NCI-H187 treated with DMSO at 0.1 percent for 48 hours (cell line): ENCODE data around the gene KRT39.

ENCODE experiments used
- DNase-seq: peaks from one replicate; lab custom pipeline; 2025; lab: John Stamatoyannopoulos, UW

Gene KRT39

GRCh38 chr17:40980117-40980516, 13.4 kb upstream of the KRT39 start:
- DNase-seq: no peak

DNA sequence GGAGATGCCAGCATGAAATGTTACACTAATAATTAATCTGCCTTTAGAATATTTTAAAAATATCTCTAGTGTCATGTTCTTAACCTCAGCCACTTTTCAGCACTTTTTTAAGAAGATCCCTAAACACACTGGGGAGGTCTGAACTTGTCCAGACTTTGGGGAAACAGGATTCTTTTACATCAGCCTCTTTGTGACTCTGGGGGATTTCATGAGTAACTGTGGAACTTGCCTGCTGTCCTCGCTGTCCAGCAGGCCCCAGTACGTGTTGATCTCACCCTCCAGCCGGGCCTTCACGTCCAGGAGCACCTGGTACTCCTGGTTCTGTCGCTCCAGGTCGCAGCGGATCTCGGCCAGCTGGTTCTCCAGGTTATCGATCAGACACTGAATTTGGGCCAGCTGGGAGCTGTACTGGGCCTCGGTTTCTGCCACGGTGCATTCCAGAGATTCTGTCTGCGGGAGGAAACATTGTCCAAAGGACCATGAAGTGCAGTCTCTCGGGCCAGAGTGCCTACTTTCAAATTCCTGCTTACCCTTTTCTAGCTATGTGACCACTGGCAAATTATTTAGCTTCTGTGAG, 11.9 kb upstream of the KRT39 start:
- DNase-seq: no peak

DNA sequence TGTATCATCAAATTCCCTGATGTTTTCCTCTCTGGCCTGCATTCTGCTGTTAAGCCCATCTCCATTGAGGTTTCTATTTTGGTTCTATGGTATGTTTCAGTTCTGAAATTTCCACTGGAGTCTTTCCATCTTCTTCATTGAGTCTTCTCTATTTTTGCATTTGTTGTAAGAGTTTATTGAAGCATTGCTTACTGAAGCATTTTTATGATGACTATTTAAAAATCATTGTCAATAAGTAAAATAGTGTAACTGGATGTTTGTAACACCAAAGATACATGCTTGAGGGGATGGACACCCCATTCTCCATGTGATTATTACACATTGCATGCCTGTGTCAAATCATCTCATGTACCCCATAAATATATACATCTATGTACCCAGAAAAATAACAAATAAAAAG, 8.8 kb upstream of the KRT39 start:
- no peak for DNase-seq

DNA sequence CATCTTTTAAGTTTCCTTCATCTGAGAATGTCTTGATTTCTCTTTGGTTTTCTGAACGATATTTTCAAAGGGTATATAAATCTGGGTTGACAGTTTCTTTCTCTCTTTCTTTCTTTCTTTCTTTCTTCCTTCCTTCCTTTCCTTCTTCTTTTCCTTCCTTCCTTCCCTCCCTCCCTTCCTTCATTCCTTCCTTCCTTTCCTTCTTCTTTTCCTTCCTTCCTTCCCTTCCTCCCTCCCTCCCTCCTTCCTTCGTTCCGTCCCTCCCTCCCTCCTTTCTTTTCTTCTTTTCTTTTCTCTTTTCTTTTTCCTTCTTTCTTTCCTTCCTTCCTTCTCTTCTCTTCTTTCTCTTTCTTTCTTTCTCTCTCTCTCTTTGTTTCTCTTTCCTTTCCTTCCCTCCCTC, 7.6 kb upstream of the KRT39 start:
- DNase-seq: no peak

DNA sequence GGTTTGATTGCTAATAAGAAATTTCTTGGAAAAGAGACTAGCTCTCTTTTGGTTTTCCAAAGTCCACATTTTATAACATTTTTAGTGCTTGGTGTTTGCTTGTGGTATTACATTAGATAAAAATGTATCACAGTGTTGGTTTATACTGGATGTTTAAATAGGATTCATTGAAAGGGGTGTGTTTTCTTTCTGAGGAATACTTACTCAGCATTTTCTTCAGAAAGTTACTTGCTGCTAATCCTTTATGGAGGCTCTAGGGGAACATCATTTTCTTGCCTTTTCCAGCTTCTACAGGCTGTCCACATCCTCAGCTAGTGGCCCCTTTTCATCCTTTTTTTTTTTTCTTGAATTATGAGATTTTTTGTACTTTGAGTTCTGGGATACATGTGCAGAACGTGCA, 834 bp upstream of the KRT39 start:
- DNase-seq: no peak

- no peak for DNase-seq
Observed at GRCh38 chr17:40963838-40964237, 2.9 kb downstream of the KRT39 start.

DNA sequence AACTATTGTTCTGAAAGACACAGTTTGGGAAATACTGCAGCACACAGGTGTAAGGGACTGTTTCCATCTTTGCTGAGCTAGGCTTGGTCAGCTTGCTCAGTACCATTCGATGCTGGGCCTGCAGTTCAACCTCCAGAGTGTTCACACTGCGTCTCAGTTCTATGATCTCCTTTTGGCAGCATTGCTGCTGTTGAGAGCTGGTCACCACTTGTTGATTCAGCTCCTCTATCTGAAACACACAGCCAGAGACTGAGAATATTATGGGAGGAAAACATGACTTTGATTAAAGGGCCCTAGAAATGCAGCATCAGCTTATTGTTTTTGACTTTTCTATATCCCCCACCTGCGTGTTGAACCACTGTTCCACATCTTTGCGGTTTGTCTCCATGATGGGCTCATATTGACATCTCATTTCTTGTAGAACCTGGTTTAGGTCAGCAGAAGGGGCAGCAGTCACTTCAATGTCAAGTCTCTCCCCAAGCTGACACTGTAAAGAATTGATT, 4.6 kb downstream of the KRT39 start:
- no peak for DNase-seq

DNA sequence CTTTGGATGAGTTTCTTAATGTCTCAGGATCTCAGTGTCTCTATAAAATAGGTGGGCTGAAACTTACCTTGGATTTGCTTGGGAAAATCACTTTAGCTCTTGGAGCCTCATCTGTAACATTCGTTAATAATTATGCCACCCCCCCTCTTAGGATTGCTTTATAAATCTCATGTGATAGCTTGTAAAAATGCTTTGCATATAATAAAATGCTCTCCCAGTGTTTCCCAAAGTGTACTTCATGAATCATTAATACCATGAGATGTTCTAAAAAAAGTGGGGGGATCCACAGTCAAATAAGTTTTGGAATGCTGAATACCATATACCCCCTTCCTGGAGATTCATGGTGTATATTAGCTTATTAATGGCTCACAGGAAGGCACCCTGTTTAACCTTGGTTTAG, 5.2 kb downstream of the KRT39 start:
- no peak for DNase-seq

DNA sequence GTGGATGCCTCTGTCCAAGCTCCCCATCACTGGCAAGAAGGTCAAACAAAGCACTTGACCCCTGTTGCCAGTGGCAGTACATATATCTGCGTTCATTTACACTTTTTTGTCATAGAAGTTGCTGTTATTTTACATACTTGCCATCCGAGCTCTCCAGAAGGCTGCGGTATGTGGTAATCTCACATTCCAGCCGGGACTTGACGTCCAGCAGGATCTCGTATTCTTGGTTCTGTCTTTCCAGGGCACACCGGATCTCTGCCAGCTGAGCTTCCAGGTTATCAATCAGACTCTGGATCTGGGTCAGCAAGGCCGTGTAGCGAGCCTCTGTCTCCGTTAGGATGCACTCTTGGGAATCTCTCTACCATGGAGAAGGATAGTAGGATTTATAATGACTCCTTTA, 6.6 kb downstream of the KRT39 start:
- DNase-seq: no peak

- no peak for DNase-seq
Observed at GRCh38 chr17:40958086-40958953, 8.4 kb downstream of the KRT39 start.

- no peak for DNase-seq
Observed at GRCh38 chr17:40956401-40957254, 10.1 kb downstream of the KRT39 start.

GRCh38 chr17:40953881-40954280, 12.9 kb downstream of the KRT39 start:
- no peak for DNase-seq

GRCh38 chr17:40952661-40953060, 14.1 kb downstream of the KRT39 start:
- DNase-seq: no peak

DNA sequence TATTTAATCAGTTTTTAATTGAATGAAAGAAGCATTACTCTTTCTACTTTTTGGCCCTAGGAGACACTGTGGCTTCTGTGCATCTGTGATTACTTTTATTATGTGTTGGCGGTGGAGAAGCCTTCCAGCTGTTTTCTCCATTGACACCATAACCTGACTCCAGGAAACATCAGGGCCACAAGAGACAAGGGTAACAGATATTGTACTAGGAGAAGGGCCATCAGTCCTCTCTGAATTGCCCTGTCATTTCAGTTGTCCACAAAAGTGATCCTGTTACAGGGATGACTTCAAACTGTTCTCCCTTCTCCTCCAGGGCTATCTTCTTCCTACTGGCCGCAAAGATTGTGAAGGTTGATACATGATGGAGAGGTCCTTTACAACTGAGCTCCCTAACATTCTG, 14.6 kb downstream of the KRT39 start:
- no peak for DNase-seq

- no peak for DNase-seq
Observed at GRCh38 chr17:40951011-40951622, 15.6 kb downstream of the KRT39 start.

- DNase-seq: no peak
Observed at GRCh38 chr17:40950176-40950575, 16.6 kb downstream of the KRT39 start.

DNA sequence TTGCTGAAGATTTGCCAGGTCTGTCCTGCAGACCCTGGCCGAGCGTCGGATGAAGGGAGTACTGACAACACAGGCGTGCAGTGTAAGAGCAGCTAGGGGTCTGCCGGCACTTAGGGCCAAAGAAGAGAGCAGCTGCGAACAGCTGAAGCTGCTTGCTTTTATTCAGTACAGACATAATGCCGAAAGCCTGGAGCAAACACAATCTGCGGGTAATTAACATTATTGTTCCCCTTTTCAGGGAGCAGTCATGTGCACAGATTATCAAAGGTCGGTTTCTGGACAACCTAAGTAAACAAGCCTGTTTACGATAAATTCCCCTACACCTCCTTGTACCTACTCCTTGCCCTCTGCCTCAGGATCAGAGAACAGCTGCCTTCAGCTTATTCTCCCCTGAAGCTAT, 17.3 kb downstream of the KRT39 start:
- DNase-seq: no peak

- DNase-seq: no peak
Observed at GRCh38 chr17:40947929-40948328, 18.8 kb downstream of the KRT39 start.

DNA sequence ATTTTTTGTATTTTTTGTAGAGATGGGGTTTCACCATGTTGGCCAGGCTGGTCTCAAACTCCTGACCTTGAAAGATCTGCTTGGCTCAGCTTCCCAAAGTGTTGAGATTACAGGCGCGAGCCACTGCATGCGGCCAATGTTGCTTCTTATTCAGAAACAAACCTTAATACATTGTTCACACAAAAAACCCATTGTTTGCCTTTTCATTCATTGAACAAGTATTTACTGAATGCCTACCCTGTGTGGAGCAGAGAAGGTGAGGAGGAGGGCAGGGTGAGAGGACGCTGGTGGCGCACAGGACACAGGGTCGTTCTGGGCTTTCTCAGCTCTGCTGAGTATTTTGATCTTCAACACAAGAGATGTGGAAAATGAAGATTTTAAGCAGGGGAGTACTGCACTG, 21.3 kb downstream of the KRT39 start:
- no peak for DNase-seq

- DNase-seq: no peak
Observed at GRCh38 chr17:40944531-40944930, 22.2 kb downstream of the KRT39 start.

GRCh38 chr17:40942553-40942952, 24.2 kb downstream of the KRT39 start:
- DNase-seq: no peak

- DNase-seq: no peak
Observed at GRCh38 chr17:40940266-40940665, 26.5 kb downstream of the KRT39 start.
